ENCODE measurements around the gene GFPT2. TPM values are rescaled to one million over a fixed set of nuclear protein-coding genes. Genes with fewer than 3 reads are reported as not detected.

Gene GFPT2
- total and polyA plus RNA-seq, 9 of the 15 experiments (the other 6 are each of a cell fraction or from before 2014, with no cell fraction given) = 0.07 to 0.14 (median 0.08) TPM; not detected in 6

DNA sequence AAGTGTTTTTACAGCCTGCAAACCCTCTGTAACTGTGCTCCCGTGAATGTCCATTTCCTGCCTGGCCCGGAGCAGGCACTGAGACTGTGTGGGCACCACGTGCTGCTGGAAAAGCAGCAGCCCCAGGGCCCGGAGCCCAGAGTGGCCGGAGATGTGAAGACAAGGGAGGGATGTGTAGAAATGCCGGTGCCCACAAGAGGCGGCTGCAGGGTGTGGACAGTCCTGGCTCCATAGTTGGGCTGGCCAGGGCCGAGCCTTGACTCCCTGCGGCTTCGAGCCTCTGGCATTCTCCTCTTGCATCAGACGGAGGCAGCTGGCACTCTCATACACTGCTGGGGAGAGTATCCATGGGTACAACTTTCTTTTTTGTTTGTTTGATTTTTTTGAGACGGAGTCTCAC, 13.2 kb upstream of the GFPT2 start:
- no peaks in the 10 kb centered on the region for H3K36me3 ChIP-seq (ENCODE audit: control insufficient read depth, insufficient read depth, low read length)
- no peak overlapping the region for H3K27ac ChIP-seq (ENCODE audit: extremely low read depth, low read depth, low read length)
- intact Hi-C loops (cut with micrococcal nuclease) = no loop called here
- POLR2A ChIA-PET = interaction anchor here (1.1 to 1.2 kb wide), 2 partner anchors 10 to 23 kb away, joined by 3 to 4 read pairs; no protein-coding TSS in a partner anchor
- in situ Hi-C loops (cut with MboI) = no loop called here
- DNase-seq (ENCODE audit: extremely low read depth in 1 of 4, low spot score in 3 of 4) (no peak), FAIRE-seq (no peak), ATAC-seq (peak; percentile 31; the same call in 2 of the 3 replicates)
- H3K79me2 ChIP-seq (ENCODE audit: control insufficient read depth, insufficient read depth, low read length) = no peaks in the 10 kb centered on the region
- H3K4me2 ChIP-seq (ENCODE audit: insufficient read depth, low read length) = no peak overlapping the region
- H2AFZ ChIP-seq (ENCODE audit: low read depth, low read length) = no peak overlapping the region
- H3K27me3 ChIP-seq (ENCODE audit: control insufficient read depth in 2 of 2, insufficient read depth in 2 of 2, low read length in 2 of 2) = peaks cover 39 to 65% of the 10 kb centered on the region in 2 experiments
- H3K4me1 ChIP-seq (replicated peaks in 1 of 2; ENCODE audit: control insufficient read depth in 2 of 2, insufficient read depth in 2 of 2, low read length in 2 of 2) = no peaks in the 10 kb centered on the region
- H3K9me3 ChIP-seq (replicated peaks; ENCODE audit: control insufficient read depth, insufficient read depth, low read depth, low read length) = no peaks in the 10 kb centered on the region; the same call in 1 of the 2 replicates
- H4K20me1 ChIP-seq (replicated peaks; ENCODE audit: control insufficient read depth, insufficient read depth, low read length) = 0 out of 2 replicates have a peak, but pooled peaks cover 9% of the 10 kb centered on the region
- CTCF ChIA-PET (ENCODE audit: low intra/inter-chr PET ratio) = no interaction called here
- no TSS peak for BruUV-seq (replicated peaks)
- 5% methylated on average over 12 of the region's 12 CpGs for WGBS (ENCODE audit: insufficient coverage, low coverage, missing lambda C conversion rate)
- H3K9ac ChIP-seq (ENCODE audit: insufficient read depth in 1 of 2, low read depth in 2 of 2, low read length in 2 of 2) = no peak overlapping the region
- no peak overlapping the region for H3K4me3 ChIP-seq
- no peaks in the 10 kb centered on the region for H3K9me1 ChIP-seq (ENCODE audit: control insufficient read depth, insufficient read depth, low read length)
- no peak for TF ChIP-seq NCOA4 (IDR thresholded peaks at IDR 0.05; ENCODE audit: partially characterized antibody)
- TF ChIP-seq RFX7 (CRISPR knock-in tag; IDR thresholded peaks at IDR 0.05) = no peak
- no peak for TF ChIP-seq ZFP30 (CRISPR knock-in tag; IDR thresholded peaks at IDR 0.05; ENCODE audit: borderline replicate concordance)
- TF ChIP-seq KLF13 (tag; IDR thresholded peaks at IDR 0.05; ENCODE audit: borderline replicate concordance, low read depth) = no peak
- TF ChIP-seq SP2 (IDR thresholded peaks at IDR 0.05; ENCODE audit: extremely low read depth, low read depth, low read length, poor library complexity, severe bottlenecking) = no peak
- TF ChIP-seq, protein P1, sequence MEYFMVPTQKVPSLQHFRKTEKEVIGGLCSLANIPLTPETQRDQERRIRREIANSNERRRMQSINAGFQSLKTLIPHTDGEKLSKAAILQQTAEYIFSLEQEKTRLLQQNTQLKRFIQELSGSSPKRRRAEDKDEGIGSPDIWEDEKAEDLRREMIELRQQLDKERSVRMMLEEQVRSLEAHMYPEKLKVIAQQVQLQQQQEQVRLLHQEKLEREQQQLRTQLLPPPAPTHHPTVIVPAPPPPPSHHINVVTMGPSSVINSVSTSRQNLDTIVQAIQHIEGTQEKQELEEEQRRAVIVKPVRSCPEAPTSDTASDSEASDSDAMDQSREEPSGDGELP (CRISPR knock-in tag; IDR thresholded peaks at IDR 0.05; ENCODE audit: borderline replicate concordance) = no peak
- TF ChIP-seq, protein P2, sequence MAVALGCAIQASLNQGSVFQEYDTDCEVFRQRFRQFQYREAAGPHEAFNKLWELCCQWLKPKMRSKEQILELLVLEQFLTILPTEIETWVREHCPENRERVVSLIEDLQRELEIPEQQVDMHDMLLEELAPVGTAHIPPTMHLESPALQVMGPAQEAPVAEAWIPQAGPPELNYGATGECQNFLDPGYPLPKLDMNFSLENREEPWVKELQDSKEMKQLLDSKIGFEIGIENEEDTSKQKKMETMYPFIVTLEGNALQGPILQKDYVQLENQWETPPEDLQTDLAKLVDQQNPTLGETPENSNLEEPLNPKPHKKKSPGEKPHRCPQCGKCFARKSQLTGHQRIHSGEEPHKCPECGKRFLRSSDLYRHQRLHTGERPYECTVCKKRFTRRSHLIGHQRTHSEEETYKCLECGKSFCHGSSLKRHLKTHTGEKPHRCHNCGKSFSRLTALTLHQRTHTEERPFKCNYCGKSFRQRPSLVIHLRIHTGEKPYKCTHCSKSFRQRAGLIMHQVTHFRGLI (CRISPR knock-in tag; IDR thresholded peaks at IDR 0.05) = no peak
- no peak for TF ChIP-seq ATF7 (IDR thresholded peaks at IDR 0.05)
- no peak for TF ChIP-seq FOXJ3 (CRISPR knock-in tag; IDR thresholded peaks at IDR 0.05)
- TF ChIP-seq, protein P3, sequence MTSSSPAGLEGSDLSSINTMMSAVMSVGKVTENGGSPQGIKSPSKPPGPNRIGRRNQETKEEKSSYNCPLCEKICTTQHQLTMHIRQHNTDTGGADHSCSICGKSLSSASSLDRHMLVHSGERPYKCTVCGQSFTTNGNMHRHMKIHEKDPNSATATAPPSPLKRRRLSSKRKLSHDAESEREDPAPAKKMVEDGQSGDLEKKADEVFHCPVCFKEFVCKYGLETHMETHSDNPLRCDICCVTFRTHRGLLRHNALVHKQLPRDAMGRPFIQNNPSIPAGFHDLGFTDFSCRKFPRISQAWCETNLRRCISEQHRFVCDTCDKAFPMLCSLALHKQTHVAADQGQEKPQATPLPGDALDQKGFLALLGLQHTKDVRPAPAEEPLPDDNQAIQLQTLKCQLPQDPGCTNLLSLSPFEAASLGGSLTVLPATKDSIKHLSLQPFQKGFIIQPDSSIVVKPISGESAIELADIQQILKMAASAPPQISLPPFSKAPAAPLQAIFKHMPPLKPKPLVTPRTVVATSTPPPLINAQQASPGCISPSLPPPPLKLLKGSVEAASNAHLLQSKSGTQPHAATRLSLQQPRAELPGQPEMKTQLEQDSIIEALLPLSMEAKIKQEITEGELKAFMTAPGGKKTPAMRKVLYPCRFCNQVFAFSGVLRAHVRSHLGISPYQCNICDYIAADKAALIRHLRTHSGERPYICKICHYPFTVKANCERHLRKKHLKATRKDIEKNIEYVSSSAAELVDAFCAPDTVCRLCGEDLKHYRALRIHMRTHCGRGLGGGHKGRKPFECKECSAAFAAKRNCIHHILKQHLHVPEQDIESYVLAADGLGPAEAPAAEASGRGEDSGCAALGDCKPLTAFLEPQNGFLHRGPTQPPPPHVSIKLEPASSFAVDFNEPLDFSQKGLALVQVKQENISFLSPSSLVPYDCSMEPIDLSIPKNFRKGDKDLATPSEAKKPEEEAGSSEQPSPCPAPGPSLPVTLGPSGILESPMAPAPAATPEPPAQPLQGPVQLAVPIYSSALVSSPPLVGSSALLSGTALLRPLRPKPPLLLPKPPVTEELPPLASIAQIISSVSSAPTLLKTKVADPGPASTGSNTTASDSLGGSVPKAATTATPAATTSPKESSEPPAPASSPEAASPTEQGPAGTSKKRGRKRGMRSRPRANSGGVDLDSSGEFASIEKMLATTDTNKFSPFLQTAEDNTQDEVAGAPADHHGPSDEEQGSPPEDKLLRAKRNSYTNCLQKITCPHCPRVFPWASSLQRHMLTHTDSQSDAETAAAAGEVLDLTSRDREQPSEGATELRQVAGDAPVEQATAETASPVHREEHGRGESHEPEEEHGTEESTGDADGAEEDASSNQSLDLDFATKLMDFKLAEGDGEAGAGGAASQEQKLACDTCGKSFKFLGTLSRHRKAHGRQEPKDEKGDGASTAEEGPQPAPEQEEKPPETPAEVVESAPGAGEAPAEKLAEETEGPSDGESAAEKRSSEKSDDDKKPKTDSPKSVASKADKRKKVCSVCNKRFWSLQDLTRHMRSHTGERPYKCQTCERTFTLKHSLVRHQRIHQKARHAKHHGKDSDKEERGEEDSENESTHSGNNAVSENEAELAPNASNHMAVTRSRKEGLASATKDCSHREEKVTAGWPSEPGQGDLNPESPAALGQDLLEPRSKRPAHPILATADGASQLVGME (CRISPR knock-in tag; IDR thresholded peaks at IDR 0.05) = no peak
- TF ChIP-seq, protein P4, sequence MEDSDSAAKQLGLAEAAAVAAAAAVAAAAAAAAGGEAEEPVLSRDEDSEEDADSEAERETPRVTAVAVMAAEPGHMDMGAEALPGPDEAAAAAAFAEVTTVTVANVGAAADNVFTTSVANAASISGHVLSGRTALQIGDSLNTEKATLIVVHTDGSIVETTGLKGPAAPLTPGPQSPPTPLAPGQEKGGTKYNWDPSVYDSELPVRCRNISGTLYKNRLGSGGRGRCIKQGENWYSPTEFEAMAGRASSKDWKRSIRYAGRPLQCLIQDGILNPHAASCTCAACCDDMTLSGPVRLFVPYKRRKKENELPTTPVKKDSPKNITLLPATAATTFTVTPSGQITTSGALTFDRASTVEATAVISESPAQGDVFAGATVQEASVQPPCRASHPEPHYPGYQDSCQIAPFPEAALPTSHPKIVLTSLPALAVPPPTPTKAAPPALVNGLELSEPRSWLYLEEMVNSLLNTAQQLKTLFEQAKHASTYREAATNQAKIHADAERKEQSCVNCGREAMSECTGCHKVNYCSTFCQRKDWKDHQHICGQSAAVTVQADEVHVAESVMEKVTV (CRISPR knock-in tag; IDR thresholded peaks at IDR 0.05) = no peak
- no peak for TF ChIP-seq ESRRA (IDR thresholded peaks at IDR 0.05; ENCODE audit: borderline replicate concordance, low read depth)
- TF ChIP-seq ELF2 (CRISPR knock-in tag; IDR thresholded peaks at IDR 0.05) = no peak

Measured in K562 (cell line).